Smooth muscle cell (in vitro differentiated cells): ENCODE results near the gene SLC37A1. TPM values are rescaled to one million over a fixed set of nuclear protein-coding genes. Genes with fewer than 3 reads are reported as not detected.

Experiments used
- DNase-seq: peaks from one replicate; lab custom pipeline; 2025; ENCODE audit not compliant: unreplicated experiment; lab: John Stamatoyannopoulos, UW
- H2AFZ ChIP-seq: fragments of 200-600 bp; sonication (generic); 2 replicates; pipeline ENCODE4 v1.6.0; 2016; ENCODE audit warnings: antibody characterized with exemption, low read depth, mild to moderate bottlenecking
- H3F3A ChIP-seq: fragments of 200-600 bp; sonication (generic); 2 replicates; pipeline ENCODE4 v1.6.0; 2017; ENCODE audit warnings: antibody characterized with exemption, low read depth
- H3K27ac ChIP-seq: fragments of 200-600 bp; sonication (generic); 2 replicates; pipeline ENCODE4 v1.5.1; 2016; ENCODE audit warnings: low read depth, mild to moderate bottlenecking
- H3K27me3 ChIP-seq: fragments of 200-600 bp; sonication (generic); 2 replicates; pipeline ENCODE4 v1.6.1; 2016; ENCODE audit warnings: low read depth, mild to moderate bottlenecking
- H3K36me3 ChIP-seq: fragments of 200-600 bp; sonication (generic); 2 replicates; pipeline ENCODE4 v1.5.1; 2016; ENCODE audit warnings: low read depth
- H3K4me1 ChIP-seq: fragments of 200-600 bp; sonication (generic); 2 replicates; pipeline ENCODE4 v1.5.1; 2016; ENCODE audit warnings: low read depth
- H3K4me2 ChIP-seq: fragments of 200-600 bp; sonication (generic); 2 replicates; pipeline ENCODE4 v1.6.0; 2016; ENCODE audit warnings: mild to moderate bottlenecking
- H3K4me3 ChIP-seq: fragments of 200-600 bp; sonication (generic); 2 replicates; pipeline ENCODE4 v1.5.1; 2016; ENCODE audit warnings: mild to moderate bottlenecking
- H3K79me2 ChIP-seq: fragments of 200-600 bp; sonication (generic); 2 replicates; pipeline ENCODE4 v1.6.0; 2016; ENCODE audit warnings: low read depth, mild to moderate bottlenecking
- H3K9ac ChIP-seq: fragments of 200-600 bp; sonication (generic); 2 replicates; pipeline ENCODE4 v1.6.0; 2016; ENCODE audit warnings: low read depth
- H3K9me3 ChIP-seq: fragments of 200-600 bp; sonication (generic); replicated peaks from 2 replicates; pipeline ENCODE4 v1.5.1; 2016; ENCODE audit warnings: low read depth
- H4K20me1 ChIP-seq: fragments of 200-600 bp; sonication (generic); 2 replicates; pipeline ENCODE4 v1.6.0; 2016; ENCODE audit warnings: low read depth
- WGBS: methylation state at CpG from one replicate; pipeline ENCODE4 v1.1.7; 2016; ENCODE audit warnings: low lambda C conversion rate; 5-methylcytosine and 5-hydroxymethylcytosine counted together
- polyA plus RNA-seq: library from polyadenylated mRNA; unstranded; fragments of >200 nt; fragmentation: Nextera tagmentation; extraction: Ambion mirVana; gene quantifications from 2 replicates; pipeline ENCODE4 v1.2.1, GENCODE V29; 2016
- total RNA-seq: library from RNA; depleted of rRNA; stranded (reverse); fragments of >200 nt; gene quantifications from 2 replicates; pipeline ENCODE4 v1.2.3, GENCODE V29; 2014
- TF ChIP-seq, protein P1 (sequence below): fragments of 200-600 bp; sonication (generic); IDR thresholded peaks from 2 replicates; pipeline ENCODE4 v1.5.1; 2017; ENCODE audit warnings: borderline replicate concordance, mild to moderate bottlenecking, antibody characterized with exemption; ENCODE audit not compliant: insufficient read depth, poor library complexity, severe bottlenecking

SLC37A1 gene
- total and polyA plus RNA-seq, 2 experiments from 2014 or later = 15.0 to 18.0 TPM

DNA sequence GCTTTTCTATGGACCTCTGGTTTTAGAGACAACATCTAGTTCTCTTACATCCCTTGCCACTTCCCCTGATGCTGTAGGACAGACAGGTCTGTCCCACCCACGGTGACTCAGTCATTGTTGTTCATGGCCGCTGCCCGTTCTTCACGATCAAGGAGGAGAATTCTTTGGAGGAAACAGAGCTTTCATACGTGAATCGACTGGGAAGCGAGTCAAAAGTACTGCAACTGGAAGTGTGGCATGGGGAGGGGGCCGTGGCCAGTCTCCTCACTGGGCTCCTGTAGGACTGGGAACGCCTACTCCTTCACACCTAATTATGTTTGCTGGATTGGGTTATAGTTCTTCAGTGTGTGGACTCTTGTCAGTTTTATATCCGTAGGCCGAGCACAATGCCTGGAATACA lies 4.4 kb upstream of the SLC37A1 start:
- TF ChIP-seq, protein P1, sequence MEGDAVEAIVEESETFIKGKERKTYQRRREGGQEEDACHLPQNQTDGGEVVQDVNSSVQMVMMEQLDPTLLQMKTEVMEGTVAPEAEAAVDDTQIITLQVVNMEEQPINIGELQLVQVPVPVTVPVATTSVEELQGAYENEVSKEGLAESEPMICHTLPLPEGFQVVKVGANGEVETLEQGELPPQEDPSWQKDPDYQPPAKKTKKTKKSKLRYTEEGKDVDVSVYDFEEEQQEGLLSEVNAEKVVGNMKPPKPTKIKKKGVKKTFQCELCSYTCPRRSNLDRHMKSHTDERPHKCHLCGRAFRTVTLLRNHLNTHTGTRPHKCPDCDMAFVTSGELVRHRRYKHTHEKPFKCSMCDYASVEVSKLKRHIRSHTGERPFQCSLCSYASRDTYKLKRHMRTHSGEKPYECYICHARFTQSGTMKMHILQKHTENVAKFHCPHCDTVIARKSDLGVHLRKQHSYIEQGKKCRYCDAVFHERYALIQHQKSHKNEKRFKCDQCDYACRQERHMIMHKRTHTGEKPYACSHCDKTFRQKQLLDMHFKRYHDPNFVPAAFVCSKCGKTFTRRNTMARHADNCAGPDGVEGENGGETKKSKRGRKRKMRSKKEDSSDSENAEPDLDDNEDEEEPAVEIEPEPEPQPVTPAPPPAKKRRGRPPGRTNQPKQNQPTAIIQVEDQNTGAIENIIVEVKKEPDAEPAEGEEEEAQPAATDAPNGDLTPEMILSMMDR = no peak
- Histone ChIP-seq H3K9me3 (no peaks in the 10 kb centered on the region), H3F3A (no peaks in the 10 kb centered on the region), H2AFZ (peak overlapping the region; percentile 17), H3K36me3 (no peaks in the 10 kb centered on the region), H4K20me1 (no peaks in the 10 kb centered on the region), H3K9ac (no peak overlapping the region), H3K27ac (no peak overlapping the region), H3K27me3 (no peaks in the 10 kb centered on the region), H3K4me3 (no peak overlapping the region), H3K4me2 (no peak overlapping the region), H3K4me1 (peaks cover 5% of the 10 kb centered on the region), H3K79me2 (no peaks in the 10 kb centered on the region)
- 75% methylated on average over 11 of the region's 11 CpGs for WGBS
- DNase-seq = no peak

DNA sequence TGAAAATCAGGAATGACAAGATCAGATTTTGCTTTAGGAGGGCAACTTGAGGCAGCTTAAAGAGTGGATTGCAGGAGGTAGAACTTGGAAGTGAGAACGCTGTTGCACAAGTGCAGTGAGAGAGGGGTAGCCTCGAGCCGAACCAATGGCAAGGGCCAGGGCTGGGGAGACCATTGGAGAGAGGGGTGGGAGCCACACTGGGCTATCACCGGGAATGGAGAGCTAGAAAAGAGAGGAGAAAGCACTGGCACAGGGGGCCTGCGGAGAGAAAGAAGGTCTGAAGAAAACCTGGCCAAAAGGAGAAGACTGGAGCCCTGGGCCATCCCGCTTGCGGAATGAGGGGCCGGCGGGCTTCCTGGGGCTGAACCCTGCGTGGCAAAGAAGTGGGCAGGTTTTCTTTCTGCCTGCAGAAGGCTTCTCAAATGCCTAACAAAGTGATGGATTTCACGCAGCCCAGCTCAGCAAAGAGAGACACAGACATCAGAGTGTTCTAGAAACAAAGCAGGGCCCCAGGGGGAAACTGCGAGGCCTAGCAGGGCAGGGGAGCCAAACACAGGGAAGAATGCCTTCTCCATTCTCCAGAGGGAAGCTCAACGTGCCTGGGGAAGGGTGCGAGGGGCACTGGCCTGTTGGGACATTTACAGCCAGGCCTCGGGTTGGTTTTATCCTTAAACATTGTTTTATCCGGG lies 1.2 kb upstream of the SLC37A1 start:
- peak overlapping the region; percentile 78 for H2AFZ ChIP-seq
- no peak overlapping the region for H3K9ac ChIP-seq
- TF ChIP-seq, protein P1 = no peak
- no peak overlapping the region for H3K4me3 ChIP-seq
- H3K9me3 ChIP-seq = no peaks in the 10 kb centered on the region
- peaks cover 19% of the 10 kb centered on the region for H3K4me1 ChIP-seq
- no peaks in the 10 kb centered on the region for H4K20me1 ChIP-seq
- H3K4me2 ChIP-seq = no peak overlapping the region
- no peaks in the 10 kb centered on the region for H3K36me3 ChIP-seq
- no peak overlapping the region for H3K27ac ChIP-seq
- H3K79me2 ChIP-seq = no peaks in the 10 kb centered on the region
- no peaks in the 10 kb centered on the region for H3K27me3 ChIP-seq
- 91% methylated on average over 16 of the region's 16 CpGs for whole genome bisulfite sequencing
- peaks cover 19% of the 10 kb centered on the region for H3F3A ChIP-seq
- no peak for DNase-seq

DNA sequence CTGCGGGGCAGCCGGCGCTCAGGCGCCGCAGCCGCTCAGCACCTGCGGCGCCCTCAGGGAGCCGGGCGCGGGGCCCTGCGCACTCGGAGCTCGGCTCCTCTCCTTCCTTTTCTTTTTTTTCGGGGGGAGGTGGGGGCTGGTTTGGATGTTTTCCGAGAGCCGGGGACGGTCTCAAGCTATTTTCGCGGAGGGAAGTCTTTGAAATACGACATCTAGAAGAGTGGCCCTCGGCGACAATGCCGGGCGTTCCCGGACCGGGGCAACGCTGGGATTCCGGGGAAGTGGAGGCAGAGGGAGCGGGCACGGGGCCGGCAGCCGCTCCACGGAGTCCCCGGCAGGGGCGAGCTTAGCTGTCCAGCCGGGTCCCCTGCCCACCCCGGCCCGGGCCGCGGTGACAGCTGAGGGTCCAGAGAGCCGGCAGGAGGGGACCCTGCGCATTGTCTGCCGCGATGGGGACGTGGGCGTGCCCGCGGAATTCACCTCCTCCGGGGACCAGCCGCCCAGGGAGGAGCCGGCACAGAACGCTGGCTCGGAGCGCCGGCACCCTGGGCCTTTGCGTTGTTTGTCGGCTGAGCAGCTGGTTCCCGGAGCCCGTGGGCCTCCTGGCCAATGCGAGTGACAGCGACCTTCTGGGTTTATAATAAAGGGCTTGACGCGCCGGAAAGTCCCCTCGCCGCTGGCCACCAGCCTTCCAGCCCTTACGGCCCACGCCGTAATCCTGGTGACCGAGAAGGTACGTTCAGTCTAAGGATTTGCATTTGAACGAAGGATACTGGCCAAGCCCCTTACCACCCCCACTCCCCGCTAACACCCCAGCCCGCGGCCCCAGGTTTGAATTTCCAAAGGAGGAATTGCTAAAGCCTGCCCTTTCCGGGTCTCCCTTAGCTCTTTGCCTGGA lies 582 bp downstream of the SLC37A1 start:
- no peak for DNase-seq
- TF ChIP-seq, protein P1 = no peak
- H3F3A ChIP-seq = peaks cover 19% of the 10 kb centered on the region
- H3K9ac ChIP-seq = peak overlapping the region; percentile 58
- H3K9me3 ChIP-seq = no peaks in the 10 kb centered on the region
- H3K27me3 ChIP-seq = no peaks in the 10 kb centered on the region
- H4K20me1 ChIP-seq = no peaks in the 10 kb centered on the region
- WGBS = 2% methylated on average over 61 of the region's 77 CpGs
- peak overlapping the region; percentile 91 for H2AFZ ChIP-seq
- peak overlapping the region; percentile 90 for H3K27ac ChIP-seq
- peak overlapping the region; percentile 94 for H3K4me2 ChIP-seq
- H3K4me3 ChIP-seq = peak overlapping the region; percentile 77
- H3K79me2 ChIP-seq = no peaks in the 10 kb centered on the region
- peaks cover 25% of the 10 kb centered on the region for H3K4me1 ChIP-seq
- no peaks in the 10 kb centered on the region for H3K36me3 ChIP-seq
